Measurements from ENCODE around the gene ADRA2C.

GRCh38 chr4:3784454-3785291 is 18.5 kb downstream of the ADRA2C start:
- TF ChIP-seq CTCF (IDR thresholded peaks at IDR 0.05; ENCODE audit: poor library complexity, severe bottlenecking), result no peak
- TF ChIP-seq MXI1 (conservative IDR thresholded peaks at IDR 0.05; ENCODE audit: poor library complexity, severe bottlenecking), result no peak

Data from neural cell (in vitro differentiated cells).